GM18511 (cell line): Measurements from ENCODE around the gene BOK.
"Not testable (repeated sequence)": the region's sequence is repeated elsewhere in the genome, so short reads cannot be mapped to it uniquely, and the experiment has no call there.

Source experiments
- ATAC-seq: cut with Tn5 transposase; IDR thresholded peaks from one replicate; pipeline ENCODE4 v1.9.1; 2021; ENCODE audit warnings: mild to moderate bottlenecking, moderate library complexity; ENCODE audit not compliant: unreplicated experiment

The BOK gene

DNA sequence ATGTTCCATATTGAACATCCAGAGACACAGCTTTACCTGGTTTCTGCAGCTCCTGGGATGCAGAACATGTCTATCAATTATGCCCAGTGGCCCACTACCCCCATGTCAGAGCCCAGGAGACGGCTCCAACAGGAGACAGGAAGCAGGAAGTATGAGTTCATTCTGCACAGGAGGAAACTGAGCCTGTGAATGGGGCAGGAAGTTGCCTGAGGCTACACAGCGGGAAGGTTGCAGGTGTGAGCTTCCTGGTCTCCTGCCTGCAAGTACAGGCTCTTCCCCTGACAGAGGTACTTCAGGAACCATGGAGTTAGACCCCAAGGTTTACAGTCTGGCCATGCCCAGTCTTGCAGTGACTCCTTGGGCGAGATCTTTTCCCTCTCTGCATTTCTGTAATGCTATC, 2.8 kb upstream of the BOK start:
- no peak for ATAC-seq

DNA sequence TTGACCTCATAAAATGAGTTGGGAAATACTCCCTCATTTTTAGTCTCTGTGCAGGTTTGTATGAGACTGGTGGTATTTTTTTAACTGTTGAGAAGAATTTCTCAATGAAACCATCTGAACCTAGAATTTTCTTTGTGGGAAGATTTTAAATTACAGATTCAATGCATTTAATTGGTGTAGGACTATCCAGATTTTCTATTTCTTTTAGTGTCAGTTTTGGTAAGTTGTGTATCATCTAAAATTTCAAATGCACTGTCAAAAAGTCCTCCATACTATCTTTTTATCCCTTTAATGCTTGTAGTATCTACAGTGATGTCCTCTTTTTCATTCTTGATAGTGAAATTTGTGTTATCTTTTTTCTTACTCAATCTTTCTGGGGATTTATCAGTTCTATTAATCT, 1.8 kb upstream of the BOK start:
- ATAC-seq: no peak

DNA sequence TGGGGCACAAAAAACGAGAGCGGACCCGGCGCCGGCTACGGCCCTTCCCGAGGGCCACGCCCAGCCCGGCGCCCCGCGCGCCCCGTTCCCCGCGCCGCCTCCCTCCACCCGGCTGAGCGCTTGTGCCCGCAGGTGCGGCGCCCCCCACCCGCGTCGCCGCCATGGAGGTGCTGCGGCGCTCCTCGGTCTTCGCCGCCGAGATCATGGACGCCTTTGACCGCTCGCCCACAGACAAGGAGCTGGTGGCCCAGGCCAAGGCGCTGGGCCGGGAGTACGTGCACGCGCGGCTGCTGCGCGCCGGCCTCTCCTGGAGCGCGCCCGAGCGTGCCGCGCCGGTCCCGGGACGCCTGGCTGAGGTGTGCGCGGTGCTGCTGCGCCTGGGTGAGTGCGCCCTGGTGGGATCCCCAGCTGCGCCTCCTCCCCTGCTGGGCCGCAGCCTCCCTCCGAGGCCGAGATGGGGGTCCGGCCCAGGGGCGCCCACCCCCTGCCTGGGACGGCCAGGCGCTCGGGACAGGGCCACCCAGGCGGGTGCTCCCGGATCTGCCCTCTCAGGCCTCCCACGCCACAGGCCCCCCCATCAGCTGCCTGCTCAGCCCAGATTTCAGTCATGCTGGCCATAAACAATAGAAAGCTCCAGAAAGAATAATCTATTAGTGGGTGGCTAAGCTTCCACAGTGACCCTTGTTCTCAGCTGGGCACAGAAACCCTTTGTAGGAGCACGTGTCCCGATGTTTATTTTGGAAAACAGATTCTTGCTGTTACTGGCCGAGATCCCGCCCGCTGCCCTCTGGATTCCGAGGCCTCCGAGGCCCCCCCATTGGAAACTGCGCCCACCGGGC, 997 bp downstream of the BOK start:
- no peak for ATAC-seq

DNA sequence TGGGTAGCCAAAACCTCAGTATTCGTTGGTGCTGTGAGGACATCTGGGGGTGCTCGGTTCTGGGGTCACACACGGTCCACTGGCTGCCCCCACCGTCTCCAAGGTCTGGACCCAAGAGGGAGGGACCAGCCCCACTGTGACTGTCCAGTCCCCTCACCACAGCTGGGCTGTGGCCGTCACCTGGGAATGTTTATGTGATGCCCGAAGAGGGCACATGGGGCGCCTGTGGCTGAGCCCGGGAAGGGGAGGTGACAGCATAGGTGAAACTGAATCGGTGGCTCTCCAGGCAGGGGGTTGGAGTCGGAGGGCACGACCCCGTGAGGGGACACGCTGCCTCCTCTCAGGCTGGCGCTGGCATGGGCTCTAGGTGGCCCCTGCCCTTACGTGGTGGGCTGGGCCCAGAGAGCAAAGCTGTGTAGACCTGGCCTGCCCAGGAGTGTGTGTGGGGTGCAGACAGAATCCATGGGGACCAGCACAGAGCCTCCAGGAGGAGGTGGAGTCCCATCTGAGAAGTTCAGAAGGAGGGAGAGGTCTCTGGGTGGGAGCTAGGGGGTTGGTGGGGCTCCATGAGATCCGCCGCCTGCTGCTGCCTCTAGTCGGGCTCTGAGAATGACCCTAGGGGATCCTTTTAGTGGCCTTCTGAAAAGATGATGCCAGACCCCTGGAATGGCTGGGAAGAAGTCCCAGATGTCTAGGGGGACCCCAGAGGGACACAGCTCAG, 1.8 kb downstream of the BOK start:
- ATAC-seq: no peak

DNA sequence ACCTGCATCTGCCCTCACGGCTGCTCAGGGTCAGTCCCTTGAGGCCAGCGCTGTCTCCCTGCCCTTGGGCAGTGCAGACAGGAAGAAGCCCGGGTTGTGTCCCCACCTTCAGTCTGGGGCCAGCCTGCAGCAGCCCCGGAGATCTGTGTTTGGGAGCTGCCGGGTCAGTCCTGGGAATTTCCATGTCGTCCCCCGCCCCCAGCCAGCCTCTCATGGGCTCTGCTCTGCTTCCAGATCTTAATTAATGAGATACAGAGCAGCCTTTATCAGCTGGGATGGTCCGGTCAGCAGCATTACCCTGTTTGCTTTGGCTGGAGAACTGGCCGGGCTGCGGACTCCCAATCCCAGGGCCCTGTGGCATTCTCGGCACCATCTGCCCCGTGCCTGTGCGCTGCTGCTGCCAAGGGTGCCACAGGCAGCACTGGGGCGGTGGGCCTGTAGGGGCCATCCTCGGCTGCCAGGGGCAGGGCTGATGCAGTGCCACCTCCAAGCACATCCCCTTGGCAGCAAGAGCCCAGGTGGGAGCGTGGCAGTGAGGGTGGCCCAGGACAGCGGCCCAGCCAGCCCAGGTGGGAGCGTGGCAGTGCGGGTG, 2.4 kb downstream of the BOK start:
- ATAC-seq: no peak

DNA sequence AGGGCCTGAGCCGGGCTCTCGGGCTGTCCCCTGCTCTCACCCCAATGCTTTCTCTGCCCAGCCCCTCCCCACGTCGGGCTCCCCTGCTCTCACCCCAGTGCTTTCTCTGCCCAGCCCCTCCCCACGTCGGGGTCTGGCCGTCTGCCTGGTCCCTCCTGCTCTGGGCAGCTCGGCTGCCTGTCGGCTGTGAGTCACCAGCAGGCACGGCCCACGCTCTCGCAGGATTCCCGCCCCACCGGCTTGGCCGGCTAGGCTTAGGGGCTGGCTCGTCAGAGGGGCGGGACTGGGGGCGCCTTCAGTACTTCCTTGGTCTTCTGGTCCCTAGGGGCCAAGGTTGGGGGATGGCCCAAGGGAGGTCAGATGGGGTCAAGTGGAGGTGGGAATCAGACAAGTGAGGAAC, 3.3 kb downstream of the BOK start:
- ATAC-seq: no peak

DNA sequence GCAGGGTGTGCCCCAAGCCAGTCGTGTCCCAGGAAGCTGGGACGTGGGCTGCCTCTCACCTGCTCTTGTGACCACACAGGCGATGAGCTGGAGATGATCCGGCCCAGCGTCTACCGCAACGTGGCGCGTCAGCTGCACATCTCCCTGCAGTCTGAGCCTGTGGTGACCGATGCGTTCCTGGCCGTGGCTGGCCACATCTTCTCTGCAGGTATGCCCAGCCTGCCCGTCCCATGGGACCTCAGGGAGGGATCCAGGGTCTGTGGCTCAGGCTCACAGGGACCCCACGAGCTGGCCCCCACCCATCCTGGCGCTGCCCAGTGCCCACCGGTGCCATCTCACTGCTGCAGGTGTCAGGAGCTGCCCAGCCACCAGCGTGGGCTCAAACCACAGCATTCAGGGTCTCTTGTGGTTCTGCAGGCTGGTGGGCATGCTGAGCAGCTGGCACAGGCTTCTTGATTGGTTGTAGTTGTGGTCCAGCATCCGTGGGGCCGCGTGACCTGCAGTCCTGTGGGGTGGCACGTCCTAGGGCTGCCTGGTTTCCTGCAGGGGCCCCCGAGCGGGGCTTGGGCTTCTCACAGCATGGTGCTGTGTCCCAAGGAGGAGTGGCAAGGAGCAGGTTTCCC, 3.8 kb downstream of the BOK start:
- ATAC-seq: no peak

DNA sequence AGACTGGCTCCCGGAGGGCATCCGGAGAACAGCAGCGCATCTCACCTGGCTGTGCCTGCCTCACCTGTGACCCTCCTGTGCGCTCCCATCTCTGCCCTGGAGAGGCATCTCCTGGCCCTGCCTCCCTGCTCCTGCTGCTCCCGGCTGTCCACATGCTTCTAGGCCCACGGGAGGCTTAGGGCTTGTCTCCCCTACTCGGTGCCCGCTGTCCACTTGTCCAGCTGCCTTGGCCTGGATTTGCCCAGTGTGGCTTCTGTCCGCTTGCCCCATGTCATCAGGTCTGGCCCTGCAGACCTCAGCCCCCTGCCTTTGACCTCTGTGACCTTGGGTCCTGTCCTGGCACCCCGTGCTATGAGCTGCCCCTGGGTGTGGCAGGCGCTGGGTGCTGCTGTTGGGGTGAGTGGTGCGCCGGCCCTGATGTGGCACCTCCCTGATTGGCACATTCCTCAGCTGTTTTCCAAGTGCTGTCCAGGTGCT, 4.5 kb downstream of the BOK start:
- ATAC-seq: no peak

DNA sequence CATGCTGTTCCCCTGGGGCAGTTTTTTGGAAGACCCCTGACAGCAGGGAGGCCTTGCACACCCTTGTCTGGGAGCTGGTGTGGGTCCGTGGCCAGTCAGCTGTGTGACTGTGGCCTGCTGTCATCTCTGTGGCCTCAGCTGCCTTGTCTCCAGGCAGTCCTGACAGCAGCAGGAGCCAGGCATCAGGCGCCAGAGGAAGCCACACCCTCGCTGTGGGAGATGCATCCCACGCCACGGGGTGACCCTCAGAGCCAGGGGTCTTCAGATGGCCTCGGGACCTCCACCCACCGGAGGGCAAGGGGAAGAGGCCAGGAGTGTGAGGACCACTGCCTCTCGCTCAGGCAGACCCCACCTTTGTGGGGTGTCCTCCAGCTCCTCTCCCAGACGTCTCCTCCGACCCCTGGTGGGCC, 5.0 kb downstream of the BOK start:
- no peak for ATAC-seq

DNA sequence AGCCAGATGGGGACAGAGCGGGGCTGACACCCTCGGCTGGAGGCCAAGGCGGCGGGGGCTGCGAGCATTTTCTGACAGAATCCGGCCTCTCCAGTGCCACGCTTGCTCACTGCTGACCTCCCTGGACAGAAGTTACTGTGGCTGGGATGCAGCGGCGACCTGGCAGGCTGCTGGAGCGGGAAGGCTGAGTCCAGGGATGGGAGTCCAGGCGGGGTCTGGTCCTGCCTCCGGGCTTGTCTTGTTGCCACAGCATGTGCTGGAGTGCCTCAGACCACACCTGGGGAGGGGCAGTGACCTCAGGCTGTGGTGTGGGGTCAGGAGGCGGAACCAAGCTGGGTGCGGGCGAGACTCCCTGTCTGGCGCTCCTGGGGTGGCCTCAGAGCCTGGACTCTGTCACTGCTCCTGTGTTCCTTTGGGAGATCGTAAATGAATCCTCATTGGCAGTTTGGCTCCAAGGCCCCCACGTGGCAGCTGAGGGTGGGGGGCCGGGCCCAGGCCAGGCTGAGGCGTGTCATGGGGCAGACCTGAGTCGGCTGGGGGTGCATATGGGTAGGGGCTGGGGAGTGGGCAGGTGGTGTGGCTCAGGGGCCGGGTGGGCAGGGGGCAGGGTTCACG, 5.5 kb downstream of the BOK start:
- ATAC-seq: no peak

DNA sequence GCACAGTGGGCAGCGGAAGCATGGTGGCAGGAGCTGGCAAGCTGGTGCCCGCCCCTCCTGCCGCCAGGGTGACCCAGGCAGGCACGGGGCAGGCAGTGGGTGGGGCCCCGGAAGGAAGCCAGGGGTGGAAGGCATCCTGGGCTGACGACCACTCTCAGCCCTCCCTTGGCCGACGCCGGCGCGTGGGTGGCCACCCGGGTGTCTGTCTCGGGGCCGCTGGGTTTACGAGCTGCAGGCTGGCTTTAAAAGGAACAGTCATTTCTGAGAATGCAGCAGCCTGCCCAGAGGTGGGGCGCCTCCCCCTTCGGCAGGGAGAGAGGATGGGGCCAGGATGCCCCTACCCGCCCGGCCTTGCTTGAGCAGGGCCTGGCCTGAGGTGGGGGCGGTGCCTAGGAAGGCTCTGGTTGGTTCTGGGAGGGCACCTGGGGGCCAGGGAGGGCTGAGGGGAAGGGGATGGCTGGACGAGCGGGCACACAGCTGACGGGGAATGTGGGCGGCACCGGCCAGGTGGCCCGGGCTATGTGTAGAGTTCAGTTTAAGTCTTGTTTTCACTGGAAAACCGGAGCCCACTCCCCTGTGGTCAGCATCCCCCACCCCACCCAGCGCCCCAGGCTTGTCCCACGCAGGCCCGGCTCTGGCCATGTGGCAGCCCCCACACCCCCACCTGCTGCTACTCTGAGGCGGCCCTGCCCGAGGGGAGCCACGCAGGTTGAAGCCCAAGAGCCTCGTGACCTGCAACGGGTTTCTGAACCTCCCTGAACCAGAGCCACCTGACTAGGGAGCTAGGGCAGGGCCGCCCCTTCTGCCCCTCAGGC, 6.3 kb downstream of the BOK start:
- ATAC-seq: no peak

DNA sequence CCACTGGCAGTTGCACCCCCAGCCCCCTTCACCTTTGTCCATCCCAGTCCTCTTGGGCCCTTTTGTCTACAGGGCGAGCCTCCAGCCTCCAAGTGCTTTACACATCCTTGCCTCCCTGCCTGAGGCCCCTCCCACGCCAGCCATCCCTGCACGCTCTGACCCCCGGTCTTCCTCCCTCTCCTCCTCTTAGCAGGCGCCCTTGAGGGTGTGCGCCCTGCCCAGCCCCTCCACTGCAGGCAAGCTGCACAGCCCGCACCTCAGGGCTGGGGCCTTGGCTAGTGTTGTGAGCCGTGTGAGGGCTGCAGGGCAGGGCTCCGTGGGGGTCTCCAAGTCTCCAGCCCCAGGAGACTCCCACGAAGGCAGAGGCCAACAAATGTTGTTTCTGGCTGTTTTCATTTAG, 6.9 kb downstream of the BOK start:
- no peak for ATAC-seq

DNA sequence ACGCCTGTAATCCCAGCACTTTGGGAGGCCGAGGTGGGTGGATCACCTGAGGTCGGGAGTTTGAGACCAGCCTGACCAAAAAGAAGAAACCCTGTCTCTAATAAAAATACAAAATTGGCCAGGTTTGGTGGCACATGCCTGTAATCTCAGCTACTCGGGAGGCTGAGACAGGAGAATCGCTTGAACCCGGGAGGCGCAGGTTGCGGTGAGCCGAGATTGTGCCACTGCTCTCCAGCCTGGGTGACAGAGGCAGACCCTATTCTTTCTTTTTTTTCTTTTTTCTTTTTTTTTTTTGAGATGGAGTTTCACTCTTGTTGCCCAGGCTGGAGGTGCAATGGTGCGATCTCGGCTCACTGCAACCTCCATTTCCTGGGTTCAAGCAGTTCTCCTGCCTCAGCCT, 7.5 kb downstream of the BOK start:
- ATAC-seq: not testable (repeated sequence)

DNA sequence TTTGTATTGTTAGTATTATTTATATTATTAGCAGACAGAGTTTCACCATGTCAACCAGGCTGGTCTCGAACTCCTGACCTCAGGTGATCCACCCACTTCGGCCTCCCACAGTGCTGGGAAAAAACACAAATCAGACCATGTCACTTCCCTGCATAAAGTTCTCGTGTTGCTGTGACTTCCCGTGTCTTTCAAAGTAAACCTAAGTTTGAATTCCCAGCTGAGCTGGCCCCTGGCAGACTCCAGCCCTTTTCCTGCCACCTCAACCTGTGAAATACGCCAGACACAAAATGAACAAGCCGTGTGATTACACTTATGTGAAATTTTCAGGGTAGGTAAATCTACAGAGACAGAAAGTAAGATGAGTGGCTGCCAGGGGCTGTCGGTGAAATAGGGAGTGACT, 7.9 kb downstream of the BOK start:
- ATAC-seq: no peak

DNA sequence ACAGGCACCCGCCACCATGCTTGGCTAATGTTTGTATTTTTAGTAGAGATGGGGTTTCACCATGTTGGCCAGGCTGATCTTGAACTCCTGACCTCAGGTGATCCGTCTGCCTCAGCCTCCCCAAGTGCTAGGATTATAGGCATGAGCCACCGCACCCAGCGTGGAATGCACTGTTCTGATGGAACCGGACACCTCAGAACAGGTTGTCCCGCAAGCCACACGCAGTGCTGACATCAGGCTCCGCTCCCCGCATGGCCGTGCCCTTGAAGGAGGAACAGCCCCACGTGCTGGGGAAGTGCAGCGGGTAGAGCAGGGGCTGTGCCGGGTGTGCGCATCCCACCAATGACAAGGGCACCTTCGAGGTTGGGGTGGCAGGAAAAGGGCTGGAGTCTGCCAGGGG, 8.7 kb downstream of the BOK start:
- not testable (repeated sequence) for ATAC-seq

DNA sequence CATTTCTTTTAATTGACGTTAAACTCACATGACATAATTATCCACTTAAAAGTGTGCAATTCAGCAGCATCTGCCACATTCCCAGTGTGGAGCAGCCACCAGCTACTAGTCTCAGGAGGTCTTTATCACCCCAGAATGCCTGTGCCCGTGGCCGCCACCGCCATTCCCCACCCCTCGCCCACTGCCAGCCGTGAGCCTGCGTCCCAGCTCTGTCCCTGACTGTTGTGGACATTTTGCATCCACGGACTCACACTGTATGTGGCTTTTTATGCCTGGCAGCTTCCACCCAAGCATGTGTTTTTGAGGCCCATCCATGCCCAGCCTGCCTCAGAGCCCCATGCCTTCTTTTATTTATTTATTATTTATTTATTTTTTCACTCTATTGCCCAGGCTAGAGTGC, 9.2 kb downstream of the BOK start:
- ATAC-seq: no peak

DNA sequence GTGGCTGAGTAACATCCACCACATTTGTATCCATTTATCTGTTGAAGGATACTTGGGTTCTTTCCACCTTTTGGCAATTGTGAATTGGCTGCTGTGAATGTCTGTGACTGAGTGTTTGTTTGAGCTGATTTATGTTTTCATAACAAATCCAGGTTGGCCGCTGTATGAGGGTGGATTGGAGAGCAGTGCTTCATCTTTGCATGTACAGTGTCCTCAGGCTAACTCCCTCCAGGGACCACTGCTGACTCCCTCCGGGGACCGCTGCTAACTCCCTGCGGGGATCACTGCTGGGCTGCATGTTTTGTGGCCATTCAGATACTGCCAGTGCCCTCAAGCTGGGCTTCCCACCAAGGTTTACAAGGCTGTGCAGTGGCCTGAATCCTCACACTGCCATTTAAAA, 10.2 kb downstream of the BOK start:
- no peak for ATAC-seq

DNA sequence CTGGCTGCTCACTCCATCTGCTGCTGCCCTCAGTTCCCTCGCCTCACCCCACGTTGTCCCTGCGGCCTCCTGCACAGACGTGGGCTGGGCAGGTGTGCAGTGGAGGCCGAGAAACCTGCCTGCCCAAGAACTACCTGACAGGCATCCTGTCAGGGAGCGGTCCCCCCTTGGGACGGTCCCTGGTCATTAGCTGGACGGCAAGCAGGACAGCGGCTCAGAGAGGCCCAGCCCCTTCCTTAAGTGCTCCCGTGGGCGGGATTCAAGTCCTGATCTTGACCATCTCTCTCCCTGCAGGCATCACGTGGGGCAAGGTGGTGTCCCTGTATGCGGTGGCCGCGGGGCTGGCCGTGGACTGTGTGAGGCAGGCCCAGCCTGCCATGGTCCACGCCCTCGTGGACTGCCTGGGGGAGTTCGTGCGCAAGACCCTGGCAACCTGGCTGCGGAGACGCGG, 11.3 kb downstream of the BOK start:
- ATAC-seq: no peak

DNA sequence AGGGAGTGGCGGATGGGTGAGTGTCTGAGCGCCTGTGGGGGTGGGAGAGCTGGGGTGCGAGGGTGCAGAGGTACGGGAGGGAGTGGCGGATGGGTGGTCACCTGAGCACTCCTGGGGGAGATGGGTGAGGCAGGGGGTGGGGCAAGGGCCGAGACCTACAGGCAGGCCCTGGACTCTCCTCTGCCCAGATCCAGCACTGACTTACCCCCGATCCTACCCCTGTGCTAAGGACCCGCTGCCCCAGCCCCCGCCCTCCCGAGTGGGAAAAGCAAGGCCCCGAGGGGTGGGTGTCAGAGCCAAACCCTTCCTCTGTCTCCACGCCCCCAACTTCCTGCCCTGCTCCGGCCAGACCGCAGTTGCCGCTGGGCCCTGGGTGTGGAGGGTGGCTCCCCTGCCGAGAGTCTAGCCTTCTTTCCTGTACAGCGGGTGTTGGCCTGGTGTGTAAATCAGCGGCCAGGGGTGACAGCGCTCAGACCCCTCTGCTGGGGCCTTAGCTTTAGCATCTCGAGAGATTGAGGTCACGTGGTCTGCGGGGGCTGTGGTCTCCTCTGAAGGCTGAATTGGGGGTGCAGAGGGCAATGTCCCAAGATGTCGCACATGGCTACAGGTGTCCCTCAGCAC, 12.5 kb downstream of the BOK start:
- ATAC-seq: no peak
